Calu3 (cell line): ENCODE data around the gene MUC20. TPM values are rescaled to one million over a fixed set of nuclear protein-coding genes. Genes with fewer than 3 reads are reported as not detected.
"Not testable (repeated sequence)": the region's sequence is repeated elsewhere in the genome, so short reads cannot be mapped to it uniquely, and the experiment has no call there.

Experiments
- BruUV-seq: library from RNA; stranded (reverse); fragments of 400-500 nt; replicated peaks from 2 replicates; lab custom pipeline; 2021; lab: Mats Ljungman, UMichigan
- CTCF ChIA-PET: fragments of 300-600 bp; sonication (Branson Sonifier 250); formaldehyde crosslinking; loops from one replicate; lab custom pipeline; 2022; ENCODE audit warnings: antibody characterized with exemption; lab: Charles Lee
- DNase-seq: peaks from one replicate; pipeline ENCODE4 v3.0.0; 2022
- H3K27ac Mint-ChIP-seq: one replicate; pipeline ENCODE4 v1.8.0; 2022; ENCODE audit warnings: mixed read lengths; ENCODE audit not compliant: unreplicated experiment
- H3K27me3 Mint-ChIP-seq: one replicate; pipeline ENCODE4 v1.8.0; 2022; ENCODE audit warnings: mixed read lengths; ENCODE audit not compliant: unreplicated experiment
- H3K36me3 Mint-ChIP-seq: one replicate; pipeline ENCODE4 v1.8.0; 2022; ENCODE audit warnings: mild to moderate bottlenecking, moderate library complexity, mixed read lengths; ENCODE audit not compliant: insufficient read depth, unreplicated experiment
- H3K4me1 Mint-ChIP-seq: one replicate; pipeline ENCODE4 v1.8.0; 2022; ENCODE audit warnings: mild to moderate bottlenecking, low read depth, mixed read lengths; ENCODE audit not compliant: unreplicated experiment
- H3K4me3 Mint-ChIP-seq: one replicate; pipeline ENCODE4 v1.8.0; 2022; ENCODE audit warnings: mild to moderate bottlenecking, low read depth, moderate library complexity, mixed read lengths; ENCODE audit not compliant: unreplicated experiment
- H3K9me3 Mint-ChIP-seq: one replicate; pipeline ENCODE4 v1.8.0; 2022; ENCODE audit warnings: low read depth, mixed read lengths; ENCODE audit not compliant: unreplicated experiment
- CTCF ChIP-seq: fragments of 200-600 bp; IDR thresholded peaks from one replicate; pipeline ENCODE4 v1.8.0; 2022; ENCODE audit warnings: antibody characterized with exemption; ENCODE audit not compliant: unreplicated experiment
- intact Hi-C: fragments of 100-400 bp; cut with micrococcal nuclease; formaldehyde crosslinking; loops from one replicate; pipeline ENCODE4 v1.10.0; 2022; ENCODE audit not compliant: unreplicated experiment
- microRNA-seq: library from miRNA; unstranded; fragments of <30 nt; microRNA quantifications from one replicate; pipeline ENCODE4 v1.2.0, GENCODE V29; 2022
- total RNA-seq: library from RNA; stranded (reverse); gene quantifications from 2 replicates; pipeline ENCODE4 v1.2.3, GENCODE V29; 2022

Gene MUC20
- total RNA-seq, 1 experiment from 2014 or later, result 83.1 TPM

GRCh38 chr3:195773956-195774537 is 53.3 kb downstream of the MUC20 start:
- intact Hi-C loops, result no loop called here
- Mint-ChIP-seq H3K27ac (no peak overlapping the region), H3K27me3 (peaks cover 25% of the 10 kb centered on the region), H3K4me3 (no peak overlapping the region), H3K9me3 (no peaks in the 10 kb centered on the region), H3K4me1 (no peaks in the 10 kb centered on the region), H3K36me3 (no peaks in the 10 kb centered on the region)
- no TSS peak for BruUV-seq
- TF ChIP-seq CTCF, result no peak
- DNase-seq, result no peak
- CTCF ChIA-PET, result no interaction called here

GRCh38 chr3:195774917-195775316 is 54.1 kb downstream of the MUC20 start:
- intact Hi-C loops, result no loop called here
- no TSS peak for BruUV-seq
- CTCF ChIA-PET, result no interaction called here
- no peaks in the 10 kb centered on the region for H3K4me1 Mint-ChIP-seq
- H3K9me3 Mint-ChIP-seq, result no peaks in the 10 kb centered on the region
- peaks cover 25% of the 10 kb centered on the region for H3K27me3 Mint-ChIP-seq
- no peak overlapping the region for H3K4me3 Mint-ChIP-seq
- peak; percentile 50 for TF ChIP-seq CTCF
- no peaks in the 10 kb centered on the region for H3K36me3 Mint-ChIP-seq
- no peak overlapping the region for H3K27ac Mint-ChIP-seq
- DNase-seq, result peak; percentile 57

GRCh38 chr3:195777975-195778374 is 57.2 kb downstream of the MUC20 start:
- intact Hi-C loops, result no loop called here
- CTCF ChIA-PET, result no interaction called here
- H3K27me3 Mint-ChIP-seq, result peaks cover 14% of the 10 kb centered on the region

GRCh38 chr3:195781236-195781635 is 60.5 kb downstream of the MUC20 start:
- intact Hi-C loops, H3K36me3 Mint-ChIP-seq: not testable (repeated sequence)

More at GRCh38 chr3:195777975-195778374, 57.2 kb downstream of the MUC20 start:
- no peak overlapping the region for H3K4me3 Mint-ChIP-seq
- peaks cover 23% of the 10 kb centered on the region for H3K9me3 Mint-ChIP-seq
- no peaks in the 10 kb centered on the region for H3K36me3 Mint-ChIP-seq
- H3K27ac Mint-ChIP-seq, result no peak overlapping the region
- no peak for TF ChIP-seq CTCF
- no peak for DNase-seq
- BruUV-seq, result no TSS peak
- H3K4me1 Mint-ChIP-seq, result no peaks in the 10 kb centered on the region

More at GRCh38 chr3:195781236-195781635, 60.5 kb downstream of the MUC20 start:
- H3K27ac Mint-ChIP-seq, result peak overlapping the region; percentile 14
- H3K4me3 Mint-ChIP-seq, DNase-seq, BruUV-seq, H3K27me3 Mint-ChIP-seq, H3K4me1 Mint-ChIP-seq, CTCF ChIA-PET: not testable (repeated sequence)
- peaks cover 50% of the 10 kb centered on the region for H3K9me3 Mint-ChIP-seq

Small RNAs within 50 kb of the gene (microRNA-seq; reads per million reads assigned to microRNA genes)
- 3.2 reads per million for gene MIR570

Other genes with a start within 250 kb of the MUC20 start
- gene PPP1R2, start 177.7 kb upstream of the MUC20 start, total RNA-seq, result 60.6 and 68.2 TPM in 2 replicates
- gene APOD, start 137.0 kb upstream of the MUC20 start, total RNA-seq, result 0.34 TPM in 1 of 2 replicates, not detected in the other
- gene MUC4, start 91.0 kb downstream of the MUC20 start, total RNA-seq, result 3.6 and 4.6 TPM in 2 replicates
- 50.4 and 53.0 TPM in 2 replicates for gene TNK2, start 187.6 kb downstream of the MUC20 start, total RNA-seq